A549 (cell line): ENCODE data around the gene CFLAR. TPM values are rescaled to one million over a fixed set of nuclear protein-coding genes. Genes with fewer than 3 reads are reported as not detected.
"Not testable (repeated sequence)": the region's sequence is repeated elsewhere in the genome, so short reads cannot be mapped to it uniquely, and the experiment has no call there.

Experiments
- ATAC-seq, 2 experiments: fragments of 200-7000 bp in 1 of 2; fragments of >200 bp in 1 of 2; cut with Nextera tagmentation in 1 of 2; cut with Tn5 transposase in 1 of 2; 3 replicates each; pipeline versions ENCODE4 v1.8.0 to v1.9.1; 2018 to 2020; ENCODE audit warnings: mild to moderate bottlenecking in 1 of 2, moderate library complexity in 1 of 2
- CTCF ChIA-PET: fragments of 300-600 bp; sonication (Branson Sonifier 250); formaldehyde crosslinking; extraction: SDS; loops from one replicate; lab custom pipeline; 2021; ENCODE audit warnings: antibody characterized with exemption, inconsistent platforms; lab: Yijun Ruan, JAX
- POLR2A ChIA-PET: fragments of 350-600 bp; formaldehyde crosslinking; extraction: SDS; loops from one replicate; lab custom pipeline; 2021; ENCODE audit warnings: antibody characterized with exemption, inconsistent platforms; lab: Yijun Ruan, JAX
- DNase-seq, 2 experiments: peaks; one replicate each; pipeline versions ENCODE4 v3.0.0 to v3.0.0-alpha.2; 2011 to 2016; ENCODE audit warnings: low read depth in 1 of 2, low spot score in 1 of 2
- FAIRE-seq: peaks from 2 replicates; lab custom pipeline; 2011; peaks lifted over from hg19 to GRCh38; lab: Jason Lieb, UNC
- H3K27ac ChIP-seq, 2 experiments: fragments of >200 bp; sonication (Bioruptor Twin); formaldehyde crosslinking; 3 replicates each; pipeline ENCODE4 v1.5.1; 2016 to 2017
- H3K4me1 ChIP-seq: fragments of >200 bp; sonication (Bioruptor Twin); formaldehyde crosslinking; 3 replicates; pipeline ENCODE4 v1.6.1; 2016
- H3K4me2 ChIP-seq: fragments of >200 bp; sonication (Bioruptor Twin); formaldehyde crosslinking; 3 replicates; pipeline ENCODE4 v1.6.1; 2016
- H3K4me3 ChIP-seq: fragments of >200 bp; sonication (Bioruptor Twin); formaldehyde crosslinking; 3 replicates; pipeline ENCODE4 v1.5.1; 2016
- H3K9me3 ChIP-seq: fragments of >200 bp; sonication (Bioruptor Twin); formaldehyde crosslinking; 3 replicates; pipeline ENCODE4 v1.6.1; 2016
- ATOH8 ChIP-seq: fragments of 250-450 bp; sonication (Bioruptor Pico); IDR thresholded peaks from 2 replicates; pipeline ENCODE4 v1.5.0; 2020; ENCODE audit warnings: low read depth, mild to moderate bottlenecking, moderate library complexity
- CEBPB ChIP-seq, 2 experiments: fragments of >200 bp in 1 of 2; sonication (Bioruptor Twin) in 1 of 2; formaldehyde crosslinking in 1 of 2; IDR thresholded peaks; 2 replicates each; pipeline ENCODE4 v1.6.1; 2012 to 2016
- CHD4 ChIP-seq: fragments of 200-600 bp; sonication (generic); IDR thresholded peaks from 2 replicates; pipeline ENCODE4 v1.6.1; 2016; ENCODE audit warnings: antibody characterized with exemption, mild to moderate bottlenecking, borderline replicate concordance
- EHF ChIP-seq: fragments of 250-450 bp; sonication (Bioruptor Pico); IDR thresholded peaks from 2 replicates; pipeline ENCODE4 v1.5.0; 2020; ENCODE audit warnings: mild to moderate bottlenecking
- EHMT2 ChIP-seq: fragments of 200-600 bp; sonication (generic); IDR thresholded peaks from 2 replicates; pipeline ENCODE4 v1.6.1; 2016; ENCODE audit warnings: antibody characterized with exemption, low read depth, mild to moderate bottlenecking, moderate library complexity
- EP300 ChIP-seq, 2 experiments: fragments of >200 bp; sonication (Bioruptor Twin); formaldehyde crosslinking; IDR thresholded peaks; 2 replicates in 1 of 2; 3 replicates in 1 of 2; pipeline ENCODE4 v1.6.1; 2016 to 2017
- FOSB ChIP-seq: fragments of 250-450 bp; sonication (Bioruptor Pico); IDR thresholded peaks from 2 replicates; pipeline ENCODE4 v1.5.0; 2020; ENCODE audit warnings: mild to moderate bottlenecking, moderate library complexity
- HOXB13 ChIP-seq: fragments of 250-450 bp; sonication (Bioruptor Pico); IDR thresholded peaks from 2 replicates; pipeline ENCODE4 v1.5.0; 2020; ENCODE audit warnings: low read depth, mild to moderate bottlenecking, moderate library complexity
- HOXB5 ChIP-seq: fragments of 250-450 bp; sonication (Bioruptor Pico); IDR thresholded peaks from 2 replicates; pipeline ENCODE4 v1.5.0; 2020; ENCODE audit warnings: mild to moderate bottlenecking, moderate library complexity
- JUNB ChIP-seq: fragments of >200 bp; sonication (Bioruptor Twin); formaldehyde crosslinking; IDR thresholded peaks from 2 replicates; pipeline ENCODE4 v1.6.1; 2016
- POLR2A ChIP-seq: IDR thresholded peaks from 2 replicates; pipeline ENCODE4 v1.6.1; 2012; ENCODE audit warnings: mild to moderate bottlenecking, low read length
- POLR2AphosphoS2 ChIP-seq: conservative IDR thresholded peaks from 2 replicates; pipeline ENCODE4 v1.6.1; 2012; ENCODE audit warnings: low read length, improper control_type of control experiment, inconsistent platforms
- RCOR1 ChIP-seq: fragments of 150-350 bp; IDR thresholded peaks from 2 replicates; pipeline ENCODE4 v1.6.1; 2014; ENCODE audit warnings: antibody characterized with exemption, low read length, low read depth
- TP53 ChIP-seq: fragments of 250-450 bp; sonication (Bioruptor Pico); IDR thresholded peaks from 2 replicates; pipeline ENCODE4 v1.5.0; 2021; ENCODE audit warnings: mild to moderate bottlenecking, moderate library complexity
- ZNF302 ChIP-seq: fragments of 250-450 bp; sonication (Bioruptor Pico); IDR thresholded peaks from 2 replicates; pipeline ENCODE4 v1.9.0; 2021; ENCODE audit warnings: inconsistent platforms, mild to moderate bottlenecking, moderate library complexity
- WGBS: methylation state at CpG from one replicate; pipeline ENCODE4 v1.1.6; 2017; ENCODE audit errors: missing lambda C conversion rate; 5-methylcytosine and 5-hydroxymethylcytosine counted together
- polyA plus RNA-seq, 4 experiments: library from polyadenylated mRNA; depleted of rRNA in 3 of 4; stranded (reverse); fragments of >200 nt; fragmentation: RNase III in 1 of 4; extraction: RNeasy Plus Mini Kit Qiagen cat#74134 plus additional on column Dnase treatment in 1 of 4; gene quantifications; 2 replicates in 3 of 4; 3 replicates in 1 of 4; pipeline ENCODE4 v1.2.3, GENCODE V29; 2011 to 2017
- TF ChIP-seq, protein P1 (sequence below): fragments of >200 bp; sonication (Bioruptor Twin); formaldehyde crosslinking; IDR thresholded peaks from 3 replicates; pipeline ENCODE4 v1.5.1; 2016
- TF ChIP-seq, protein P2 (sequence below): IDR thresholded peaks from 2 replicates; pipeline ENCODE4 v1.6.1; 2012
- TF ChIP-seq, protein P3 (sequence below): fragments of 250-450 bp; sonication (Bioruptor Pico); IDR thresholded peaks from 2 replicates; pipeline ENCODE4 v1.5.0; 2021; ENCODE audit warnings: mild to moderate bottlenecking, moderate library complexity, borderline replicate concordance
- TF ChIP-seq, protein P4 (sequence below): IDR thresholded peaks from 2 replicates; pipeline ENCODE4 v1.6.1; 2012; ENCODE audit warnings: low read depth, borderline replicate concordance
- TF ChIP-seq, protein P5 (sequence below): fragments of 200-600 bp; sonication (generic); IDR thresholded peaks from 2 replicates; pipeline ENCODE4 v1.6.1; 2016; ENCODE audit warnings: antibody characterized with exemption, mild to moderate bottlenecking, moderate library complexity
- TF ChIP-seq, protein P6 (sequence below): fragments of 450-650 bp; IDR thresholded peaks from 2 replicates; pipeline ENCODE4 v1.6.1; 2014; ENCODE audit warnings: antibody characterized with exemption

The CFLAR gene
- polyA plus RNA-seq, 2 of the 4 experiments (the other 2 are of a cell fraction) = 56.5 to 89.4 TPM

GRCh38 chr2:201138401-201138970, 22.5 kb downstream of the CFLAR start (continued):
- TF ChIP-seq, protein P1, sequence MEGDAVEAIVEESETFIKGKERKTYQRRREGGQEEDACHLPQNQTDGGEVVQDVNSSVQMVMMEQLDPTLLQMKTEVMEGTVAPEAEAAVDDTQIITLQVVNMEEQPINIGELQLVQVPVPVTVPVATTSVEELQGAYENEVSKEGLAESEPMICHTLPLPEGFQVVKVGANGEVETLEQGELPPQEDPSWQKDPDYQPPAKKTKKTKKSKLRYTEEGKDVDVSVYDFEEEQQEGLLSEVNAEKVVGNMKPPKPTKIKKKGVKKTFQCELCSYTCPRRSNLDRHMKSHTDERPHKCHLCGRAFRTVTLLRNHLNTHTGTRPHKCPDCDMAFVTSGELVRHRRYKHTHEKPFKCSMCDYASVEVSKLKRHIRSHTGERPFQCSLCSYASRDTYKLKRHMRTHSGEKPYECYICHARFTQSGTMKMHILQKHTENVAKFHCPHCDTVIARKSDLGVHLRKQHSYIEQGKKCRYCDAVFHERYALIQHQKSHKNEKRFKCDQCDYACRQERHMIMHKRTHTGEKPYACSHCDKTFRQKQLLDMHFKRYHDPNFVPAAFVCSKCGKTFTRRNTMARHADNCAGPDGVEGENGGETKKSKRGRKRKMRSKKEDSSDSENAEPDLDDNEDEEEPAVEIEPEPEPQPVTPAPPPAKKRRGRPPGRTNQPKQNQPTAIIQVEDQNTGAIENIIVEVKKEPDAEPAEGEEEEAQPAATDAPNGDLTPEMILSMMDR = no peak
- TF ChIP-seq FOSB (CRISPR knock-in tag) (no peak), EP300 (IDR thresholded peaks at IDR 0.05) (no peak), EHF (CRISPR knock-in tag) (no peak), EHMT2 (no peak), HOXB5 (no peak), ZNF302 (no peak), CEBPB (IDR thresholded peaks at IDR 0.05) (no peak)
- TF ChIP-seq, protein P2, sequence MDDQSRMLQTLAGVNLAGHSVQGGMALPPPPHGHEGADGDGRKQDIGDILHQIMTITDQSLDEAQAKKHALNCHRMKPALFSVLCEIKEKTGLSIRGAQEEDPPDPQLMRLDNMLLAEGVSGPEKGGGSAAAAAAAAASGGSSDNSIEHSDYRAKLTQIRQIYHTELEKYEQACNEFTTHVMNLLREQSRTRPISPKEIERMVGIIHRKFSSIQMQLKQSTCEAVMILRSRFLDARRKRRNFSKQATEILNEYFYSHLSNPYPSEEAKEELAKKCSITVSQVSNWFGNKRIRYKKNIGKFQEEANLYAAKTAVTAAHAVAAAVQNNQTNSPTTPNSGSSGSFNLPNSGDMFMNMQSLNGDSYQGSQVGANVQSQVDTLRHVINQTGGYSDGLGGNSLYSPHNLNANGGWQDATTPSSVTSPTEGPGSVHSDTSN = no peak

DNA sequence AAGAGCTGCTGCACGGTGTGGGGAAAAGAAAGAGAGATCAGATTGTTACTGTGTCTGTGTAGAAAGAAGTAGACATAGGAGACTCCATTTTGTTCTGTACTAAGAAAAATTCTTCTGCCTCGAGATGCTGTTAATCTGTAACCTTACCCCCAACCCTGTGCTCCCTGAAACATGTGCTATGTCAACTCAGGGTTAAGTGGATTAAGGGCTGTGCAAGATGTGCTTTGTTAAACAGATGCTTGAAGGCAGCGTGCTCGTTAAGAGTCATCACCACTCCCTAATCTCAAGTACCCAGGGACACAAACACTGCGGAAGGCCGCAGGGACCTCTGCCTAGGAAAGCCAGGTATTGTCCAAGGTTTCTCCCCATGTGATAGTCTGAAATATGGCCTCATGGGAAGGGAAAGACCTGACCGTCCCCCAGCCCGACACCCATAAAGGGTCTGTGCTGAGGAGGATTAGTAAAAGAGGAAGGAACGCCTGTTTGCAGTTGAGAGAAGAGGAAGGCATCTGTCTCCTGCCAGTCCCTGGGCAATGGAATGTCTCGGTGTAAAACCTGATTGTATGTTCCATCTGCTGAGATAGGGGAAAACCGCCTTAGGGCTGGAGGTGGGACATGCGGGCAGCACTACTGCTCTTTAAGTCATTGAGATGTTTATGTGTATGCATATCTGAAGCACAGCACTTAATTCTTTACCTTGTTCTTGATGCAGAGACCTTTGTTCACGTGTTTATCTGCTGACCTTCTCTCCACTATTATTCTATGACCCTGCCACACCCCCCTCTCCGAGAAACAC, 23.2 kb downstream of the CFLAR start:
- H3K4me3 ChIP-seq, H3K27ac ChIP-seq, H3K4me1 ChIP-seq, DNase-seq, H3K9me3 ChIP-seq, ATAC-seq, H3K4me2 ChIP-seq, POLR2A ChIA-PET, FAIRE-seq: not testable (repeated sequence)
- WGBS = 78% methylated on average over 12 of the region's 14 CpGs
- CTCF ChIA-PET = interaction anchor here (2.2 to 4.7 kb wide), 2 partner anchors 22 to 234 kb away, joined by 7 to 26 read pairs; partner anchors contain the start of gene CFLAR

GRCh38 chr2:201139836-201140604, 24.1 kb downstream of the CFLAR start:
- DNase-seq (no peak), ATAC-seq (no peak), FAIRE-seq (no peak)
- 88% methylated on average over 15 of the region's 34 CpGs for WGBS
- CTCF ChIA-PET = no interaction called here
- Histone ChIP-seq H3K27ac (no peak overlapping the region), H3K4me3 (no peak overlapping the region), H3K9me3 (no peaks in the 10 kb centered on the region), H3K4me2 (no peak overlapping the region), H3K4me1 (peaks cover 9% of the 10 kb centered on the region; the same call in 2 of the 3 replicates)
- POLR2A ChIA-PET = no interaction called here
- TF ChIP-seq JUNB = no peak
- no peak for TF ChIP-seq ATOH8 (CRISPR knock-in tag)
- no peak for TF ChIP-seq CHD4
- TF ChIP-seq, protein P3, sequence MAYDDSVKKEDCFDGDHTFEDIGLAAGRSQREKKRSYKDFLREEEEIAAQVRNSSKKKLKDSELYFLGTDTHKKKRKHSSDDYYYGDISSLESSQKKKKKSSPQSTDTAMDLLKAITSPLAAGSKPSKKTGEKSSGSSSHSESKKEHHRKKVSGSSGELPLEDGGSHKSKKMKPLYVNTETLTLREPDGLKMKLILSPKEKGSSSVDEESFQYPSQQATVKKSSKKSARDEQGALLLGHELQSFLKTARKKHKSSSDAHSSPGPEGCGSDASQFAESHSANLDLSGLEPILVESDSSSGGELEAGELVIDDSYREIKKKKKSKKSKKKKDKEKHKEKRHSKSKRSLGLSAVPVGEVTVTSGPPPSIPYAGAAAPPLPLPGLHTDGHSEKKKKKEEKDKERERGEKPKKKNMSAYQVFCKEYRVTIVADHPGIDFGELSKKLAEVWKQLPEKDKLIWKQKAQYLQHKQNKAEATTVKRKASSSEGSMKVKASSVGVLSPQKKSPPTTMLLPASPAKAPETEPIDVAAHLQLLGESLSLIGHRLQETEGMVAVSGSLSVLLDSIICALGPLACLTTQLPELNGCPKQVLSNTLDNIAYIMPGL = no peak
- TF ChIP-seq POLR2AphosphoS2 = no peak
- no peak for TF ChIP-seq POLR2A
- TF ChIP-seq, protein P4, sequence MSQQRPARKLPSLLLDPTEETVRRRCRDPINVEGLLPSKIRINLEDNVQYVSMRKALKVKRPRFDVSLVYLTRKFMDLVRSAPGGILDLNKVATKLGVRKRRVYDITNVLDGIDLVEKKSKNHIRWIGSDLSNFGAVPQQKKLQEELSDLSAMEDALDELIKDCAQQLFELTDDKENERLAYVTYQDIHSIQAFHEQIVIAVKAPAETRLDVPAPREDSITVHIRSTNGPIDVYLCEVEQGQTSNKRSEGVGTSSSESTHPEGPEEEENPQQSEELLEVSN = no peak
- no peak for TF ChIP-seq HOXB13 (CRISPR knock-in tag)
- no peak for TF ChIP-seq TP53 (CRISPR knock-in tag)
- TF ChIP-seq RCOR1 = no peak
- TF ChIP-seq, protein P5, sequence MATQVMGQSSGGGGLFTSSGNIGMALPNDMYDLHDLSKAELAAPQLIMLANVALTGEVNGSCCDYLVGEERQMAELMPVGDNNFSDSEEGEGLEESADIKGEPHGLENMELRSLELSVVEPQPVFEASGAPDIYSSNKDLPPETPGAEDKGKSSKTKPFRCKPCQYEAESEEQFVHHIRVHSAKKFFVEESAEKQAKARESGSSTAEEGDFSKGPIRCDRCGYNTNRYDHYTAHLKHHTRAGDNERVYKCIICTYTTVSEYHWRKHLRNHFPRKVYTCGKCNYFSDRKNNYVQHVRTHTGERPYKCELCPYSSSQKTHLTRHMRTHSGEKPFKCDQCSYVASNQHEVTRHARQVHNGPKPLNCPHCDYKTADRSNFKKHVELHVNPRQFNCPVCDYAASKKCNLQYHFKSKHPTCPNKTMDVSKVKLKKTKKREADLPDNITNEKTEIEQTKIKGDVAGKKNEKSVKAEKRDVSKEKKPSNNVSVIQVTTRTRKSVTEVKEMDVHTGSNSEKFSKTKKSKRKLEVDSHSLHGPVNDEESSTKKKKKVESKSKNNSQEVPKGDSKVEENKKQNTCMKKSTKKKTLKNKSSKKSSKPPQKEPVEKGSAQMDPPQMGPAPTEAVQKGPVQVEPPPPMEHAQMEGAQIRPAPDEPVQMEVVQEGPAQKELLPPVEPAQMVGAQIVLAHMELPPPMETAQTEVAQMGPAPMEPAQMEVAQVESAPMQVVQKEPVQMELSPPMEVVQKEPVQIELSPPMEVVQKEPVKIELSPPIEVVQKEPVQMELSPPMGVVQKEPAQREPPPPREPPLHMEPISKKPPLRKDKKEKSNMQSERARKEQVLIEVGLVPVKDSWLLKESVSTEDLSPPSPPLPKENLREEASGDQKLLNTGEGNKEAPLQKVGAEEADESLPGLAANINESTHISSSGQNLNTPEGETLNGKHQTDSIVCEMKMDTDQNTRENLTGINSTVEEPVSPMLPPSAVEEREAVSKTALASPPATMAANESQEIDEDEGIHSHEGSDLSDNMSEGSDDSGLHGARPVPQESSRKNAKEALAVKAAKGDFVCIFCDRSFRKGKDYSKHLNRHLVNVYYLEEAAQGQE = no peak
- TF ChIP-seq, protein P6, sequence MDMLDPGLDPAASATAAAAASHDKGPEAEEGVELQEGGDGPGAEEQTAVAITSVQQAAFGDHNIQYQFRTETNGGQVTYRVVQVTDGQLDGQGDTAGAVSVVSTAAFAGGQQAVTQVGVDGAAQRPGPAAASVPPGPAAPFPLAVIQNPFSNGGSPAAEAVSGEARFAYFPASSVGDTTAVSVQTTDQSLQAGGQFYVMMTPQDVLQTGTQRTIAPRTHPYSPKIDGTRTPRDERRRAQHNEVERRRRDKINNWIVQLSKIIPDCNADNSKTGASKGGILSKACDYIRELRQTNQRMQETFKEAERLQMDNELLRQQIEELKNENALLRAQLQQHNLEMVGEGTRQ = no peak
